IMR-90 (cell line): ENCODE measurements around the gene DTX3. TPM values are rescaled to one million over a fixed set of nuclear protein-coding genes. Genes with fewer than 3 reads are reported as not detected.

Experiments used
- ATAC-seq: fragments of 200-7000 bp; cut with Tn5 transposase; 2 replicates; pipeline ENCODE4 v1.9.1; 2020; ENCODE audit warnings: low read depth, mild to moderate bottlenecking, moderate library complexity
- BruUV-seq: library from RNA; stranded (reverse); fragments of 400-500 nt; replicated peaks from 2 replicates; lab custom pipeline; 2021; lab: Mats Ljungman, UMichigan
- CTCF ChIA-PET: fragments of 300-600 bp; formaldehyde crosslinking; extraction: SDS; loops from one replicate; lab custom pipeline; 2021; ENCODE audit warnings: antibody characterized with exemption; lab: Yijun Ruan, JAX
- POLR2A ChIA-PET: fragments of 300-600 bp; sonication (Branson Sonifier 250); formaldehyde crosslinking; loops from one replicate; lab custom pipeline; 2022; ENCODE audit warnings: antibody characterized with exemption; ENCODE audit not compliant: unreplicated experiment; lab: Charles Lee
- DNase-seq: peaks from one replicate; pipeline ENCODE4 v3.0.0; 2013
- H2AFZ ChIP-seq: replicated peaks from 2 replicates; pipeline ENCODE3; 2013; ENCODE audit warnings: low read length, mild to moderate bottlenecking; ENCODE audit not compliant: poor library complexity
- H2AK5ac ChIP-seq: 2 replicates; pipeline ENCODE4 v1.6.1; 2013; ENCODE audit warnings: low read depth, low read length, inconsistent platforms
- H2AK9ac ChIP-seq: replicated peaks from 2 replicates; pipeline ENCODE3; 2013; ENCODE audit warnings: mild to moderate bottlenecking, low read depth, low read length, moderate library complexity; ENCODE audit not compliant: poor library complexity
- H2BK120ac ChIP-seq: 2 replicates; pipeline ENCODE4 v1.6.1; 2013; ENCODE audit warnings: low read depth, low read length, inconsistent platforms
- H2BK15ac ChIP-seq: 3 replicates; pipeline ENCODE4 v1.6.1; 2013; ENCODE audit warnings: low read depth, low read length, inconsistent platforms
- H2BK20ac ChIP-seq: 2 replicates; pipeline ENCODE4 v1.6.1; 2013; ENCODE audit warnings: low read depth, mild to moderate bottlenecking, inconsistent platforms, low read length, moderate library complexity
- H2BK5ac ChIP-seq: 2 replicates; pipeline ENCODE4 v1.6.1; 2013; ENCODE audit warnings: mild to moderate bottlenecking, low read depth, low read length, inconsistent platforms; ENCODE audit not compliant: poor library complexity, severe bottlenecking
- H3K14ac ChIP-seq: replicated peaks from 2 replicates; pipeline ENCODE4 v1.6.1; 2013; ENCODE audit warnings: low read depth, low read length, inconsistent platforms
- H3K18ac ChIP-seq: 2 replicates; pipeline ENCODE4 v1.6.1; 2013; ENCODE audit warnings: low read depth, low read length, control low read depth
- H3K23ac ChIP-seq: 2 replicates; pipeline ENCODE4 v1.6.1; 2013; ENCODE audit warnings: low read depth, low read length, inconsistent platforms
- H3K27ac ChIP-seq: 2 replicates; pipeline ENCODE4 v1.5.1; 2013; ENCODE audit warnings: mild to moderate bottlenecking, control low read depth, low read length; ENCODE audit not compliant: insufficient read depth
- H3K27me3 ChIP-seq: 2 replicates; pipeline ENCODE4 v1.6.1; 2013; ENCODE audit warnings: low read length; ENCODE audit not compliant: control insufficient read depth, insufficient read depth
- H3K36me3 ChIP-seq: 2 replicates; pipeline ENCODE4 v1.6.1; 2013; ENCODE audit warnings: low read length, mixed read lengths; ENCODE audit not compliant: control insufficient read depth, insufficient read depth
- H3K4ac ChIP-seq: 2 replicates; pipeline ENCODE4 v1.6.1; 2013; ENCODE audit warnings: low read depth, low read length, inconsistent platforms
- H3K4me1 ChIP-seq: 2 replicates; pipeline ENCODE4 v1.6.1; 2013; ENCODE audit warnings: low read length, mixed read lengths; ENCODE audit not compliant: control insufficient read depth, insufficient read depth
- H3K4me2 ChIP-seq: 2 replicates; pipeline ENCODE4 v1.6.1; 2013; ENCODE audit warnings: low read depth, mild to moderate bottlenecking, control low read depth, low read length, moderate library complexity
- H3K4me3 ChIP-seq: 2 replicates; pipeline ENCODE4 v1.5.1; 2013; ENCODE audit warnings: low read depth, mild to moderate bottlenecking, control low read depth, low read length, moderate library complexity; ENCODE audit not compliant: insufficient read depth
- H3K56ac ChIP-seq: 2 replicates; pipeline ENCODE4 v1.6.1; 2013; ENCODE audit warnings: low read length, inconsistent platforms; ENCODE audit not compliant: insufficient read depth; ENCODE audit errors: extremely low read depth
- H3K79me1 ChIP-seq, 2 experiments: 2 replicates each; pipeline ENCODE4 v1.6.1; 2013; ENCODE audit warnings: low read length in 2 of 2, inconsistent platforms in 1 of 2, low read depth in 1 of 2
- H3K9ac ChIP-seq: 2 replicates; pipeline ENCODE4 v1.6.1; 2013; ENCODE audit warnings: low read depth, low read length, control low read depth
- H3K9me1 ChIP-seq: 2 replicates; pipeline ENCODE4 v1.6.1; 2013; ENCODE audit warnings: low read length, inconsistent platforms; ENCODE audit not compliant: insufficient read depth
- H3K9me3 ChIP-seq: 2 replicates; pipeline ENCODE4 v1.6.1; 2013; ENCODE audit warnings: low read length; ENCODE audit not compliant: control insufficient read depth, insufficient read depth
- H4K20me1 ChIP-seq: 2 replicates; pipeline ENCODE4 v1.6.1; 2013; ENCODE audit warnings: low read length, inconsistent platforms; ENCODE audit not compliant: insufficient read depth
- H4K5ac ChIP-seq: 2 replicates; pipeline ENCODE4 v1.6.1; 2013; ENCODE audit warnings: mild to moderate bottlenecking, low read depth, low read length, control low read depth
- H4K8ac ChIP-seq, 2 experiments: 2 replicates each; pipeline ENCODE4 v1.6.1; 2013; ENCODE audit warnings: low read depth in 2 of 2, low read length in 2 of 2, control low read depth in 1 of 2, inconsistent platforms in 1 of 2
- H4K91ac ChIP-seq: 2 replicates; pipeline ENCODE4 v1.6.1; 2013; ENCODE audit warnings: low read depth, low read length, inconsistent platforms; ENCODE audit not compliant: insufficient read depth
- FOS ChIP-seq: fragments of 150-350 bp; IDR thresholded peaks from 2 replicates; pipeline ENCODE4 v1.6.1; 2016; ENCODE audit warnings: low read depth, low read length
- MXI1 ChIP-seq: IDR thresholded peaks from 2 replicates; pipeline ENCODE4 v1.6.1; 2012; ENCODE audit warnings: low read depth, mild to moderate bottlenecking, low read length, moderate library complexity, borderline replicate concordance
- NFE2L2 ChIP-seq: fragments of 150-350 bp; IDR thresholded peaks from 2 replicates; pipeline ENCODE4 v1.6.1; 2016; ENCODE audit warnings: low read depth, mild to moderate bottlenecking, low read length
- RCOR1 ChIP-seq: IDR thresholded peaks from 2 replicates; pipeline ENCODE4 v1.6.1; 2012; ENCODE audit warnings: mild to moderate bottlenecking, low read length, improper control_type of control experiment; ENCODE audit not compliant: insufficient replicate concordance
- SMC3 ChIP-seq: fragments of 150-350 bp; IDR thresholded peaks from 2 replicates; pipeline ENCODE4 v1.6.1; 2016; ENCODE audit warnings: low read depth, mild to moderate bottlenecking, antibody characterized with exemption, low read length, moderate library complexity
- WGBS, 2 experiments: methylation state at CpG; one replicate each; pipeline versions ENCODE4 v1.1.5 to v1.1.7; 2013; ENCODE audit warnings: missing lambda C conversion rate in 2 of 2; ENCODE audit not compliant: insufficient read length in 1 of 2; ENCODE audit errors: extremely low coverage in 2 of 2; 5-methylcytosine and 5-hydroxymethylcytosine counted together
- dilution Hi-C: fragments of 300-500 bp; cut with HindIII; formaldehyde crosslinking; loops from one replicate; pipeline ENCODE4 v1.14.3; 2018; ENCODE audit warnings: low sequenced_read_pairs; ENCODE audit not compliant: unreplicated experiment
- in situ Hi-C: fragments of 300-500 bp; cut with MboI; formaldehyde crosslinking; loops from 3 replicates; pipeline ENCODE4 v1.14.3; 2019; ENCODE audit warnings: low sequenced_read_pairs, inconsistent platforms, mixed read lengths
- intact Hi-C: fragments of 100-400 bp; cut with micrococcal nuclease; formaldehyde crosslinking; loops from 2 replicates; pipeline ENCODE4 v1.10.0; 2022
- polyA plus RNA-seq, 3 experiments: library from polyadenylated mRNA; depleted of rRNA; stranded (reverse); fragments of >200 nt; gene quantifications; 2 replicates each; pipeline ENCODE4 v1.2.3, GENCODE V29; 2012; ENCODE audit warnings: low replicate concordance in 1 of 3
- total RNA-seq: library from RNA; depleted of rRNA; stranded (reverse); fragments of >200 nt; gene quantifications from 2 replicates; pipeline ENCODE4 v1.2.3, GENCODE V29; 2012
- TF ChIP-seq, protein P1 (sequence below): fragments of 150-350 bp; IDR thresholded peaks from 2 replicates; pipeline ENCODE4 v1.6.1; 2017; ENCODE audit warnings: mild to moderate bottlenecking, antibody characterized with exemption, low read length, low read depth
- TF ChIP-seq, protein P2 (sequence below): fragments of 150-350 bp; IDR thresholded peaks from 2 replicates; pipeline ENCODE4 v1.6.1; 2016; ENCODE audit warnings: low read depth, mild to moderate bottlenecking, low read length, moderate library complexity, borderline replicate concordance

DTX3 gene
- total and polyA plus RNA-seq, 2 of the 4 experiments (the other 2 are of a cell fraction), result 2.9 to 14.6 TPM

GRCh38 chr12:57611827-57612710 lies 7.4 kb downstream of the DTX3 start:
- Histone ChIP-seq H3K27me3 (no peaks in the 10 kb centered on the region), H2AFZ (no peak overlapping the region), H3K4me3 (peak overlapping the region; percentile 79), H3K9me3 (no peaks in the 10 kb centered on the region), H3K79me1 (peaks cover 0 to 13% of the 10 kb centered on the region in 2 experiments; a peak in 2 of 4 replicates), H3K4ac (peak overlapping the region; percentile 7), H3K4me2 (peak overlapping the region; percentile 89), H3K14ac (peak overlapping the region; percentile 61), H2AK9ac (peak overlapping the region; percentile 26), H3K36me3 (peaks cover 36% of the 10 kb centered on the region), H2AK5ac (peak overlapping the region; percentile 57; the same call in 1 of the 2 replicates), H4K20me1 (no peaks in the 10 kb centered on the region), H4K8ac (peak overlapping the region; percentile 21 to 33; a peak in 1 of 4 replicates), H3K27ac (peak overlapping the region; percentile 25; the same call in 1 of the 2 replicates), H3K56ac (no peak overlapping the region), H4K91ac (no peak overlapping the region), H2BK120ac (no peak overlapping the region), H3K4me1 (peaks cover 4% of the 10 kb centered on the region), H3K9me1 (peaks cover 11% of the 10 kb centered on the region; the same call in 1 of the 2 replicates), H2BK5ac (no peak overlapping the region), H3K18ac (peak overlapping the region; percentile 10; the same call in 1 of the 2 replicates), H3K9ac (peak overlapping the region; percentile 74), H2BK20ac (no peak overlapping the region), H2BK15ac (no peak overlapping the region), H3K23ac (peak overlapping the region; percentile 28; the same call in 1 of the 2 replicates), H4K5ac (peak overlapping the region; percentile 17; the same call in 1 of the 2 replicates)
- dilution Hi-C loops, result no loop called here
- POLR2A ChIA-PET, result interaction anchor here (0.6 kb wide), 1 partner anchor 118 kb away, joined by 4 read pairs; no protein-coding TSS in a partner anchor
- no TSS peak for BruUV-seq
- in situ Hi-C loops, result no loop called here
- DNase-seq, result no peak
- CTCF ChIA-PET, result interaction anchor here (1.5 kb wide), 1 partner anchor 29 kb away, joined by 3 read pairs; no protein-coding TSS in a partner anchor
- no peak for ATAC-seq
- 6% methylated on average over 6 of the region's 23 CpGs; no CpG with 5 or more reads in 1 of the 2 experiments for WGBS, 2 experiments
- intact Hi-C loops, result no loop called here
- TF ChIP-seq SMC3 (no peak), NFE2L2 (no peak), FOS (no peak), MXI1 (no peak), RCOR1 (no peak)
- TF ChIP-seq, protein P1, sequence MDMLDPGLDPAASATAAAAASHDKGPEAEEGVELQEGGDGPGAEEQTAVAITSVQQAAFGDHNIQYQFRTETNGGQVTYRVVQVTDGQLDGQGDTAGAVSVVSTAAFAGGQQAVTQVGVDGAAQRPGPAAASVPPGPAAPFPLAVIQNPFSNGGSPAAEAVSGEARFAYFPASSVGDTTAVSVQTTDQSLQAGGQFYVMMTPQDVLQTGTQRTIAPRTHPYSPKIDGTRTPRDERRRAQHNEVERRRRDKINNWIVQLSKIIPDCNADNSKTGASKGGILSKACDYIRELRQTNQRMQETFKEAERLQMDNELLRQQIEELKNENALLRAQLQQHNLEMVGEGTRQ, result no peak
- TF ChIP-seq, protein P2, sequence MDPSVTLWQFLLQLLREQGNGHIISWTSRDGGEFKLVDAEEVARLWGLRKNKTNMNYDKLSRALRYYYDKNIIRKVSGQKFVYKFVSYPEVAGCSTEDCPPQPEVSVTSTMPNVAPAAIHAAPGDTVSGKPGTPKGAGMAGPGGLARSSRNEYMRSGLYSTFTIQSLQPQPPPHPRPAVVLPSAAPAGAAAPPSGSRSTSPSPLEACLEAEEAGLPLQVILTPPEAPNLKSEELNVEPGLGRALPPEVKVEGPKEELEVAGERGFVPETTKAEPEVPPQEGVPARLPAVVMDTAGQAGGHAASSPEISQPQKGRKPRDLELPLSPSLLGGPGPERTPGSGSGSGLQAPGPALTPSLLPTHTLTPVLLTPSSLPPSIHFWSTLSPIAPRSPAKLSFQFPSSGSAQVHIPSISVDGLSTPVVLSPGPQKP, result no peak
